Cortex of kidney (tissue), 1 donor: ENCODE results near the gene HDAC7.
"Not testable (repeated sequence)": the region's sequence is repeated elsewhere in the genome, so short reads cannot be mapped to it uniquely, and the experiment has no call there.

Source experiments
- DNase-seq: peaks from one replicate; lab custom pipeline; 2025; lab: John Stamatoyannopoulos, UW

The HDAC7 gene

DNA sequence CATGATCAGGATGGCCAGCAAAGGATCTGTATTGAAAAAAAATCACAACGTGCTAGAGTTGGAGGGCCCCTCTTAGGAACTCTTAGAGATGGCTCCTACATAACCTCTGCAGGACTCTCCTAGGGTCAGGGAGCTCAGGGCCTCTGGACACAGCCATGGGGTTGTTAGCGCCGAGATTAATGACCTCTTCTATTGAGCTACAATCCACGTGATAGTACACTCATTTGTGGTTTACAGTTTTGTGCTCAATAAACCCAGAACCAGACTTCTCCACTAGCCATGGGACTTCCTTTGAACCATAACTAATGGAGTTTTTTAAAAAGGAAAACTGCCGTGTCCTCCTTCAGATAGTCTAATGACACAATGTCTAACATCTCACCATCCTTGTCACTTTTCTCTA lies 29.6 kb upstream of the HDAC7 start:
- DNase-seq = no peak

DNA sequence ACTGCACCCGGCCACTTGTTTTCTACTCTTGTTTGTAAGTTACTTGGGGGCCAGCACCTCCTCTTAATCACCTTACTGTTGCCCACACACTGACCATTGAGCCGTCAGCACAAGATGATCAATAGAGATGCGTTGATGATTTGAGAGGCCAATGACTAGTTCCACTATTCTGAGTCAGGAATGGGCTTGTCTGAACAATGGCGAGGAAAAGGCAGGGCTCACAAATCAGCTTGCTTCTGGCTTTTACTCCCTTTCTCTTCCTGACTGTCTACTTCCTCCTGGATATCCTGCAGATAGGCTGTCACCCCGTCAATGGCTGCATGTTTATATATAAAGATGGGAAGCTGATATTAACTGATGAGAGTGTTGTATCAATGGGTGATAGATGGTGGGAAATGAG lies 29.1 kb upstream of the HDAC7 start:
- no peak for DNase-seq

DNA sequence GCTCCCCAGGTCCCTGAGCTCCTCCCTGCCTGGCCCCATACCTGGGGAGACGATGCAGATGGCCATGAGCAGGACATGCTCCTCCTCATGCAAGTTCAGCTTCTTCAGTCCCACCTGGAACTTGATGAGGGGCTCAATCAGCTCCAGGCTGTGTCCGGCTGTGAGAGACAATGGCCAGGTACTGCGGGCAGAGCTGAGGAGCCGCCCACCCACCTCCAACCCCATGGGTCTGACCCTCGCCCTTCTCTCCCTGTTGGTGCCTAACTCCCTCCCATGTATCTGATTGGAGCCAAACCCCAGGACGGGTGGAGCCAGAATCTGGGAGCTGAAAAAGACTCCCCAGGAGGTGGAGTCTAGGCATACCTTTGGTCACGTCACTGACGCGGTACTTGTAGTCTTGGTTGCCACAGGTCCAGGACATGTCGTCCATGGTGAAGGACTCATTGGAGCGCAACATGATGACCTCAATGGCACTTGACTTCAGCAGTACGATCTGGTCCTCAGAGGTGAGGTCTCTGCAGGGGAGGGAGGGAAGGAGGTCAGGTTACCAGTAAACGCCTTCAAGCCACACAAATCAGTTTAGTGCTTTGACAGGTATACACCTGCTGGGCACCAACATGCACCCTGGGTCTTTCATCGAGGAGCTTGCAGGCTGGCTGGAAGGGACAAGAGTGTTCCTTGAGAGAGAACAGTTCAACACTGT lies 26.7 kb upstream of the HDAC7 start:
- no peak for DNase-seq

DNA sequence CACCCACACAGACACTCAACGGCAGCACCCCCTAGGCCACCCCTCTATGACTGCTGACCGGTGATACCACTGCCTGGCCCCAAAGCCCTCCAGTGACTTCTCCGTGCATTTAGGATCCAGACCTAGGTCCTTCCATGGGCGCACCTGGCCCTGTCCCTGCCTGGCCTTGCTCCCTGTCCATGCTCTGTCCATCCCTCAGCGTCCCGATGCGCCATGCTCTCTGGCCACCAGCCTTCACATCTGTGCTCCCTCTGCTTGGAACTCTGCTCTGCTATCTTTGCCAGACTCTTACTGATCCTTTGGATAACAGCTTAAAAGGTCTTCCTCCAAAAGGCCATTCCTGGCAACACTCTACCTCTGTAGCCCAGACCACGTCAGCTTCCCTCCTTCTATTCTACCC lies 25.4 kb upstream of the HDAC7 start:
- no peak for DNase-seq

DNA sequence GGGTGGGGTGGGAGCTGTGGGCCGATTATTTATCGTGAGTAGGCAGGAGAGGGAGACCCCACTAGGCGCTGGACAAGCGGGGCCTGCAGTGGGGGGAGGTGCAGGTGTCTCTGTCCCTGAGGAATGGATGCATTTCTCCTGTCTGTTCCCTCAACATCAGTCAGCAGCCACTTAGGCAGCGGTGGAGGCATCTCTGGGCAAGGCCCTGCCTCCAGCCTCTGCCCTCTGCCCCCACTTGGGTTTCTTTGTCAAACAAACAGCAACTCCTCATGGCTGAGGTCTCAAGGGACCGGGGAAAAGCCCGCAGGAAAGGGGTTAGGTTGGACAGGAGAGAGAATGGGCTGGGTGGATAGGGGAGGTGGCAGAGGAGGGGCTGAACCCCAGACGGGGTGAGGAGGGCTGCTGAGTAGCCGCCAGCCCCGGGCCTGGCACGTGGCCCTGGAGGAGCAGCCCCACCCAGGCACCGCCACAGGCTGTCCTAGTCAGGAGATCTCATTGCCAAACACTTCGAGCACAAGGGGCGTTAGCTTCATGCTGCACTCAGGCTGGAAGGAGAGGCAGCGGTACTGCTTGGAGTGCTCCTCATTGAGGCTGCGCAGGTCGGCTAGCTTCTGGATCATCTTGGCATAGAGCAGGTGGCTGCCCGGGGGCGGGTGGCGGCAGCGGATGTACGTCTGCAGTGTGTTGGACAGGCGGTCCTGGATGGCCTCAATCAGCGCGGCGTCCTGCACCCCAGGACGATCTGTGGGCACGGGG lies 24.7 kb upstream of the HDAC7 start:
- DNase-seq = no peak

DNA sequence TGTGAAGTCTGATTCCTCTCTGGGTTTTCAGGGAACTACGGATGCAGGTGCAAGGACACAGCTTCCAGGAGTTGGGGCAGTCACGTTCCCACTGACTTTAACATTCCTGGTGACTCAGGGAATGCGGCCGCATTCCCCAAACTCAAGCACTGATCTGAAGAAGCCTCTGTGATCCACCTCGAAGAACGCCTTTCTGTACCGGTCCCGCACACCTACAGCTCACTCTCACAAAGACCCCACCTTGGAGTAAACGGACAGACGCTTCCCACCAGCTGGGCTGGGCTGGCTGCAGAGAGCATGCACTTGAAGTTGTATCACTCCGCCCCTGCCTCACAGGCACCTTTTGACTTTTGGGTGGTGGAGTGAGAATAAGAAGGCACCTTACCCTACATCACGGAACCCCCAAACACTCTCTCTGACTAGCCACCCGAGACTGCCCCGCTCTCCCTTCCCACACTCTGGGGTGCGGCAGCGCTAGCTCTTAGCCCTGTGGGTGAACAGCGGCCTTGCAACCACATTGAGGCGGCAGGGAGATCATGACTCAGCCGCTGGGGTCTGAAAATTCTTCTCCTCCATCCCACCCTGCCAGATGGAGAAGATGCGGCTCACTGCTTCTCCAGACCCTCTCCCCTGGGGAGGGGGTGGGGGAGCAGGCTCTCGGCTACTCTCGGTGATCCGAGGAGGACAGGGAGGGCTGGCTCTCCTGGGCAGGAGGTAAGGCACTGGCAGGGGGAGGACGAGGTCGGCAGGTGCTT lies 23.7 kb upstream of the HDAC7 start:
- no peak for DNase-seq

DNA sequence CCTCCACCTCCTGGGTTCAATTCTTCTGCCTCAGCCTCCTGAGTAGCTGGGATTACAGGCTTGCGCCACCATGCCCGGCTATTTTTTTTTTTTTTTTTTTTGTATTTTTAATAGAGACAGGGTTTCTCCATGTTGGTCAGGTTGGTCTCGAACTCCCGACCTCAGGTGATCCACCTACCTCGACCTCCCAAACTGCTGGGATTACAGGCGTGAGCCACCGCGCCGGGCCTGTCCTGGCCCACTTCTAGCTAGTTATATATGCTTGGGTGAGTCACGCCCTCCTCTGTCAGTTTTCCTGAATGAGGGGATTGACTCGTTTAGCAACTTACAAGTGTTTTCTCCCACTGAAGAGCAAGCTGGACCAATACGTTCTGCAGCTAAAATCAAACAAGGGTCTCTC lies 22.8 kb upstream of the HDAC7 start:
- not testable (repeated sequence) for DNase-seq

DNA sequence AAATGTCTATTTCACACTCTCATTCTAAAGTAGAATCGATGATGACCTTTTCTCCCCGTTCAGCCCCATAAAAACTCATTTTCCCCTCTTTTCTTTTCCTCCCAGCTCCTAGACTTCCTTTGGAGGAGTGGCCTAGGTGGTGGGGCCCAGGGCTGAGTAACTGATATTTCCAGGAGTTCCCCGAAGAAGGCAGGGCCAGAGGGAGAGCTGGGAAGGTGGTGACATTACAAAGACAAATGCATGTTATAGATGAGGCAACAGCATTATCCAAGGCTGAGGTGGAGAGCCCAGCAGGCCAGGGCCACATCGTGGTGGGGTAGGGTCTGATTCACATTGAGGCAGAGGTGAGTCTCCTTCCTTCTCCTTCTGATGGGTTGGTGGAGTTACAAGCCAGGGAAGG lies 22.2 kb upstream of the HDAC7 start:
- no peak for DNase-seq

DNA sequence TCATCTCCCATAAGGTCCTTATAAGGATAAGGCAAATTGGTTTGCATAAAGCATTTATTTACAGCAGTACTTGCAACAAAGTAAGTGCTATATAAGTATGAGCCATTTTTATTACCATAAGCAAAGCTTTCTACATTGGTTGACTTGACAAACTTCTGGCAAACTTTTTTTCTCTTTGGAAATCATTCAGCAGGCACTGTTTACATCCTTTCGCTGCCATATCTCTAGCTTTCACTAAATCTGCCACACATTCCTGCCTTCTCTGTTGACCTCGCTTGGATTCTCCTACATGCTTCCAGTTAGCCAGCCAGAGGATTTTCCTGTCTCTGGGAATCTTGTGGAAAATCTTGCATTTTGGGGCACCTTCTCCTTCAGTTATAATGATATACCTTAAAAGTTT lies 21.8 kb upstream of the HDAC7 start:
- no peak for DNase-seq

DNA sequence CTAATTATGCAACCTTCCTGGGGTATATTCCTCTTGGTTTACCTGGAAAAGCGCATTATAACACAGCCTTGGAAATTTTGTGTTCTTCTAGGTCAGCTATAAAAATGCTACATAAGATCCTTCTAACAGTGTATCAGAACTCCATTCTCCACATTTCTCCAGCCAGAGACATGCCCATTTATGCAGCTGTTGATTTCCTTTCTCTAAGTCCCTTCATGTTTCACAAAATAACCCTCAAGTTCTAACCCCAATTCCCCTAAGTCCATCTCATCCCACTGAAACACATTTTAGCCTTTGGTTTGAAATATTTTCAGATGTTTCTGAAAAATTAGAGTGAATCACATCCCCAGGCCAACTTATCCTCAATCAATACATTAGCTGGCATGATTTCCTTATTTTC lies 20.9 kb upstream of the HDAC7 start:
- DNase-seq = no peak

DNA sequence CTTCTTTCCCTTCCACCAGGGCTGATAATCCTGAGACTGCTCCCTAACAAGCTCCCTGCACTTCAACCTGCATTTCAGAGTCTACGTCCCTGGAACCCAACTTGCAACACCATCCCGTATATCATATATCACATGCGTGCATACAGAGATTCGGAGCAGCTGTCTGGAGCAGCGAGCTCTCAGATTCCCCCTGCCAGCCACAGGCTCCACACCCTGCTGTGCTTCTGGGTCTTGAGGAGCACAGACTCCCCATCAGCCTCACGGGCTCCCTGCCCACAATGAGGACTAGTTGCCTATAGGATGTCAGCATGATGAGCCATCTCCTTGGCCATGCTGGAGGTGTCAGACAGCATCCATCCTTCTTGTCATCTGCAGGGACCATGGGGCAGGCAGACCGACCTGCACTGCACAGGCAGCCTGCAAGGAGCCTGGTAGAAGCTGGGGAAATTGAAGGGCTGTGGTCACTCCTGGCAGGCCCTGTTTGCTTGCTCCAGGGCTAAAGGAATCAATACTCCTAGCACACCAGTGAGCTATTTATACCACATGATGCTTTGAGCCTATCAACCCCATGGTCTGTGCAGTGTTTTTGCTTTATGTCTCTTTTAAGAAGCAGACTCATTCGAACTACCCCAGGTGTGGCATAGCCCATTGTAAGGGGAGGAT lies 19.6 kb upstream of the HDAC7 start:
- no peak for DNase-seq

DNA sequence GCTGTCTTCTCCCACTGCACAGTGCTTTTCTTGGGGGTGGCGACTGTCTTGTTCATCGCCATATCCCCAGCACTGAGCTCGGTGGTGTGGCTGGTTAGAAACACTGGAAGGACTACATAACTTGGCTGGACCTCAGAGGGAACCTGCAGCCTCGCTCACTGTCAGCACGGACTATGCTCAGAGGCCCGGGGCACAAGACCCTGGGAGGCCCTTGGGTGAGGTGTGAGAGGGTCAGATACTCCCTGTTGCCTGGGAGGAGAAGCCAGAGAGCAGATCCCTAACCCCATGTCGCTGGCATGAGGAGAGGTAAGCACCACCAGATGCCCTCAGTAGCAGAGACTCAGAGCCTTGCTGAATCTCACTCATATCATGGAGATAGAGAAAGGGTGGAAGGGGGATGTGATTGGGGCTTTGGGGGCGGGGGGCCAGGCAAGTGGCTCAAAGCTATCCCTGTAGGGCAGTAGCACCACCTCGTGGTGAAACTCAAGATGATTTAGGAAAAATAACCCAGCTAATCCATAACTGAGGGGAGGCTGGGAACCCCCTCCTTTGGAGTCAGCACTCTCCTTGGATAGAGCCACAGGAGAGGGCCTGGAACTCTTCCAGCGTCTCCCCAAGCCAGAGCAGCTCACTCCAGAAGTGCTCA lies 18.7 kb upstream of the HDAC7 start:
- no peak for DNase-seq

DNA sequence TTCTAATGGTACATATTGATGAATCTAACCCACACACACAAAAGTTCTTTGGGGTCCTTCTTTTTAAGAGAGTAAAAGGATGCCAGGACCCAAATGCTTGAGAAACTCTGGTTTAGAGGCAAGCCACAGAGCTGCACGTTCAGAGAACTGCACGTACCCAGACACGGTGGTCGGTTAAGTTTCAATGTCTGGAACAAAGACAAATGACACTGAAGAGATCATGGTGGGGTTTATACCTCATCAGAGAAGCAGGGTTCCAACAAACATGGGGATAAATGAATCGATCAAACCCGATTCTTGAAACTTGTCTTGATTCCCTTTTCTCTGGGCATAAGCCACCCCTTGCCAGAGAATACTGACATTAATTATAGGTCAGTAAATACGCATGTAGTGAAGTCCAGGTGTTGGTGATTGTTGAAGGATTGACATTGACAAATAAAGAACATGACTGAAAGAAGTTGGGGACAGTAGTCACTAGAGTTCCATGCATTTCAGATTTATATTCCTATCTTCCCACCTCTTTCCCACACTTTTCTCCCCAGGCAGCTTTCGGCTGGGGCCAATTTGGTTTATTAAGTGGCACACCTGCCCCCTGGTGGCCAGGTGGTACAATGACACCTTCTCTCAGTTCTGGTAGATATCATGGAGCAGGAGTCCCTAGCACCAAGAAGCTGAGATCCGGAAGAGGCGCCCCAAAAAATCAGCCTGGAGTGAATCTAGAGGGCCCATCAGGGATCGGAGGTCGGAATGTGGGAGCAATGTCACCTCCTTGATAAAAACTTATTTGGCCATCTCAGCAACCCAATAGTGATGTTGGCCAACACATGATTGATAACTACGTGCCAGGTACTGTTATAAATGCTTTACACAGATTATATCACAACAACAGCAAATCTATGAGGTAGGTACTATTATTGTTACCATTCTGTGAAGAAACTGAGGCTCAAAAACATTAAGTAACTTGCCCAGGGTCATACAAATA lies 17.8 kb upstream of the HDAC7 start:
- DNase-seq = no peak

DNA sequence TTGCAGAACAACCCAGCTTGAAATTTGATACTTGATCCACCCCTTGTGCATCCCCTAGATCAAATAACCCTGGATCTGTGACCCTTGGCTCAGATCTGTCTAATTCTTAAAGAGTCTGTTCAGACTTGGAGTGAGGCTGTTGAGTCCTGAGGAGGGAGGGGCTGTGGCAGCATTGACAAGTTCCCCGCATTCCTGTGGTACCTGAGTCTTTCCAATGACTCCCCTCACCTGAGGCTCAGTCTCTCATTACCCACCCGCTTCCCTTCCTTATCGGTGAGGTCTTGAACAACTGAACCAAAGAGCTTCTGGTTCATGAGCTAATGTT lies 16.1 kb upstream of the HDAC7 start:
- no peak for DNase-seq

DNA sequence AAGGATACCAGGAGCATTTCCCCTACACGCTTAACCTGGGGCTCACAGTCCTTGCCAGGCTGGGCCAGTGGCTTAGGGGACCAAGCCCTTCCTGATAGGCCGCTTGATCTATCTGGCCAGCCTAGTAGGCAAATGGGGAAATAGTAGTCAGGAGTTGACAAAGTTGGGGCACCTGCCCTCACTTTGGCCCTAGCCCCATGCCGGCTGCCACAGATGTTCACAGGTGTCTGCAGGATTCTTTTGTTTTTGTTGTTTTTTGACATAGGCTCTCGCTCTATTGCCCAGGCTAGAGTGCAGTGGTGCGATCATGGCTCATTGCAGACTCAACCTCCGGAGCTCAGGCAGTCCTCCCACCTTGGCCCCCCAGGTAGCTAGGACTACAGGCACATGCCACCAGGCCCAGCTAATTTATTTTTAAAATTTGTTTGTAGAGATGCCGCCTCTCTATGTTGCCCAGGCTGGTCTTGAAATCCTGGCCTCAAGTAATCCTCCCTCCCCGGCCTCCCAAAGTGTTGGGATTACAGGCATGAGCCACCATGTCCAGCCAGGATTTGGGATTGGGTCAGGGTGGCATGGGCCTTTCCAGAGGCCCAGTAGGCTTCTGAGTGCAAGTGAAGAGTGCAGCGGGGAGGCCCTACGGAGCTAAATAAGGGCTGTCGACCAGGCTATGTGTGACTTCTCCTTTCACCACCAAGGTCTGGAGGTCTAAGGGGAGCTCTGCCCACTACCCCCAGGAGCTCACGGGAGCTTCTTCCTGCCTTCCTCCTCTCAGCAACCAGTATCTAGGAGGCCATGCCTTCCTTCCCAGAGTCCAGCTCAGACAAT lies 15.5 kb upstream of the HDAC7 start:
- DNase-seq = no peak

DNA sequence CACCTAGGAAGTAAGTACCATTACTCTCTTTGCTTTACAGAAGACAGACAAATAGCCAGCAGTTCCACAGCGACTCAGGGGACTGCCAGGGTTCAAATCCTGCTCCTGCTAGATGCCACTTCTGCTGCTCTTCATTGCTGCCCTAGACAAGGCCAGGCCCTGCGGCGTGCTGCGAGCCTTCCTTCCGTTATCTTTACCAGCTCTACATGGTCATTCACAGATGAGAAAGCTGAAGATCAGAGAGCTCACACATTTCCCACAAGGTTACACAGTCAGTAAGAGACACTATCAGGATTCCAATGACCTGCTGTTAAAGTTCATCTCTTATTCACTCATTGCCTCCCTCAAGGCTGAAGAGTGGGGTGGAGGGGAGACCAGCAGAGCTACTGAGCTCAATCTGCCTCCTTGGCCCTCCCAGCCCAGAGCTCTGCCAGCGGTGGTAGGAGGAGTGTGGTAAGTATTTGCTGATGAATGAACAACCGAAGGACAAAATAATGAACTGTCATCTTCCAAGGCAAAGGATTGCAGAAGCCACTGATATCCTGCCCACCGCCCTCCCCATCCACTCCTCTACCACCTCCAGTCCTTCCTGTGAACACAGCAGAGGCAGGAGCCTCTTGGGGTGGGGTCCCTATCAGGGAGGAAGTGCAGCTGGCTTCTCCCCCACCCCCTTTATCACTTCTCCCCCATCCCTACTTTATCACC lies 14.6 kb upstream of the HDAC7 start:
- DNase-seq = no peak

DNA sequence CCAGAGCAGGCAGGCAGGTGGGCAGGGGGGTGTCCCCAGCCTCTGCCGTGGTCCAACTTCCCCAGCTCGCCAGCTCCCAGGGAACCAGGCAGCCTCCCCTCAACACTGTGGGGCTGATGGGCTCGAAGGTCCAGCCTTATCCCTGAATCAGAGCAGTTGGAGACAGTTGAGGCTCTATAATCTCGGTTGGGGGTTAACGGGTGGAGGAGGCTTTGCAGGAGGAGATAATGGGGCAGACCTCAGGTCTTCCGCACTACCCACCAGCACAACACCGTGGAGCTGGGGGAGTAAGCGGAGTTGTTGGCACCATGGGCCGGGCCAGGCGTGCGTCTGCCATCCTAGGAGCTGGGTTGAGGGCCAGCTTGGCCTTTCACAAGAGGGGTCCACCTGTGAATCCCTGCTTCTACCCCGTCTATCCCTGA lies 13.9 kb upstream of the HDAC7 start:
- DNase-seq = no peak

DNA sequence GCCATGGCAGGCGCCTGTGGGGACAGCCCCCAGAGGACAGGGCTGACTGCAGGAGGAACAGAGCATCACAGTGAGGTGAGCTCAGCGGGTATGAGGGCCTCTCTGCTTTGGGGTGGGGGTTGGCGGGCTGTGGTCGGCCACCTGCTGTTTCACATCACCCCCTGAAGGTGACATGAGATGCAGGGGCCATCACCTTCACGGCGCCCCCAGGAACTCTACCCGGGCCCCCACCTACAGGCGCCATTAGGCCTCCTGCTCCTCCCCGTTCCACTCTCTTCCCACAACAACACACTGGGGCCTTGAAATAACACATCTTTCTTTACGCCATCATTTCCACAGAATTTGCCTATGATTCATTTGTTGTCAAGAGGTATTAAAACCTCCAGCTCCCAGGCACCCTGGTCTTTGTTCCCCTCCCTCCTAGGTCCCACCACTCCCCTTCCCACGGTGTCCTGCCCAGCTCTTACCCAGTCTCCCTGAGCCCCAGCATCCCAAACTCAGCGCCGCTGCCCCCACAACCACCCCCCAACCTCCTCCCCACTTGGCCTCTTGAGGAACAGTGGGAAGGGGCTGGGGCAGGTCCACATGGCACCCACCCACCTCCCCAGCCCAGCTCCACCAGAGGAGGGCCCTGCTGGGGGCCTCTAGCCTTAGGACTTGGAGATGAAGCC lies 12.7 kb upstream of the HDAC7 start:
- DNase-seq = no peak

DNA sequence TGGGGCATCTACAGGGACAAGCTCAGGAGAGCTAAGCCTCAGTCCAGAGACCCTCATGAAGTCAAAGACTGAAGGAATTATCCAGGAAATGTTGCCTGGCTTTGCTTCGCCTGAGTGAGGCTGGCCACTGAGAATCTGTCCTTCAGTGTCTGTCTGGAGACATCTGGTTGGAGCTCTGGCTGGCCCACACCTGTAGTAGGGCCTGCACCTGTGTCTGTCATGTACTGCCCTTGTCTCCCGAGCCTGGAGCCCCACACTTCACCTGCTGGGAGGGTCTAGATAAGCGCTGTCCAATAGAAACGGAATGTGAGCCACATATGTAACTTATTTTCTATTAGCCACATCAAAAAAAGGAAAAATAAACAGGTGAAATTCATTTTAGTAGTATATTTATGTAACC lies 9.9 kb upstream of the HDAC7 start:
- no peak for DNase-seq
